GM21737 (cell line): ENCODE data around the gene POU2AF1.

ENCODE experiments used
- ATAC-seq: cut with Tn5 transposase; IDR thresholded peaks from one replicate; pipeline ENCODE4 v1.9.1; 2021; ENCODE audit warnings: mild to moderate bottlenecking, moderate library complexity; ENCODE audit not compliant: unreplicated experiment

Gene POU2AF1

DNA sequence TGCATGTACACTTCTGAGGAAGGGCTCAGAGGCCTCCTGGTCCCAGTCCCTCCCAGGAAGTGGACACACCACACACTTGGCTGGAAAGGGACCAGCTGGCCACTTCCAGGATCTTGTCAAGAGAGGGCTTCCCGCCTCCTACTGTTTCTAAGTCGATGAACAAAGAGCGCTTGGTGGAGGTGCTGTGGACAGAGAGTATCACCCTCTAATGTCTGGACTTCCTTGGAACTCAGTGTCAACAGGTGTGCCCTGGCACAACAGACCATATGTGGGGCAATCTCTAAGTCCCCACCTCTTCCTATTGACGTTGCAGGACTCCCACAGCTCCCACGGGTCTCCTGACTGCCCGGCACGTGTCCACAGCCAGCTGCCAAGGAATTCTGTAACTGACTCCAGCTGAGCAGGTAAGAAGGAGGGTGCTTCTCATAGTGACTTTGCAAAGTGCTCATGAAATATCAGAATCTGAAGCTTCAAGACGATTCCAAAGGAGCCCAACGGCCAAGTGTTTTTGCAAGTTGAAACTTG is 16.1 kb downstream of the POU2AF1 start:
- no peak for ATAC-seq

DNA sequence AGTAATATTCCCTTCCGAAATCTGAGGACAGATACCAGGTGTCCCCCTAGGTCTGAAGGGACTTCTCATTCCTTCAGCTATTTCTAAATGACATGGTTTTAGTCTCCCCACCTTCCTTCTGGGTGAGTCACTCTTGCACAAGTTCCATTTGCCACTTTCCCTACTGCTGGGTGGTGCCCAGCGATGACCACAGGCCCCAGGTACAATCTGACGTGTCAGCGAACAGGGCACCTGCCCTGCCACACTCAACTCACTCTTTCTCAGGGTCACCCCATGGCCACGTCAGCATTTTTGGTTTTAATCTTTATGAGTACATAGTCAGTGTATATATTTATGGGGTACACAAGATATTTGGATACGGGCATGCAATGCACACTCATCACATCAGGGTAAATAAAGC is 17.2 kb downstream of the POU2AF1 start:
- no peak for ATAC-seq

DNA sequence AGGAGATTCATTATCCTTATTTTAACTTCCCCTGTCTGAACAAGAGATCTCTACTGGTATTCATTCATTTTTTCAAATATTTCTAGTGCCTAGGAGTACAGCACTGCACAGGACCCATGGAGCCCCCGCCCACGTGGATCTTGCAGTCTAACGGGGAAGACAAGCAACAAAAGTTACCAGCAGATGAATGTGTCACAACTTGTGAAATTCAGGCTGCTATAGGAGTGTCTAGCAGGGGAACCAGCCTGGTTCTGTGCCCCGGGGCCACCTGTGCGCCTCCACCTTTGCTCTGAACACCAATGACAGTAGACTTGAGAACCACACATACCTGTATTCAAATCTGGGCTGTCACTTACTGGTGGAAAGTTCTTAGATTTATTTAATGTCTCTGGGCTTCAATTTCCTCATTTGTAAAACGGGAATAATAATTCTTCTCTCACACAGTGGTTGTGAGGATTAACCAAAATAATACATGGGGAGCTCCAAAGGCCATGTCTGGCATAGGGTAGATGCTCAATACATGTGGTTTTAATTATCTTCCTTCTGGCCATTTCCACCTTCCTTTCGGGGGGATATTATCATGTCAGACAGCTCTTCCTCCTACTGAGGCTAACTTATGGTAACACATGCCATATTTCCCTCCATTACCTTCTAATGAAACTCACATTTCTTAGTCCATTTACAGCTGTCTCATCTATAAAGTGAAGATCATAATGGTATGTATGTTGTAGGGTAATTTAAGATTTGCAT is 17.8 kb downstream of the POU2AF1 start:
- ATAC-seq: no peak

DNA sequence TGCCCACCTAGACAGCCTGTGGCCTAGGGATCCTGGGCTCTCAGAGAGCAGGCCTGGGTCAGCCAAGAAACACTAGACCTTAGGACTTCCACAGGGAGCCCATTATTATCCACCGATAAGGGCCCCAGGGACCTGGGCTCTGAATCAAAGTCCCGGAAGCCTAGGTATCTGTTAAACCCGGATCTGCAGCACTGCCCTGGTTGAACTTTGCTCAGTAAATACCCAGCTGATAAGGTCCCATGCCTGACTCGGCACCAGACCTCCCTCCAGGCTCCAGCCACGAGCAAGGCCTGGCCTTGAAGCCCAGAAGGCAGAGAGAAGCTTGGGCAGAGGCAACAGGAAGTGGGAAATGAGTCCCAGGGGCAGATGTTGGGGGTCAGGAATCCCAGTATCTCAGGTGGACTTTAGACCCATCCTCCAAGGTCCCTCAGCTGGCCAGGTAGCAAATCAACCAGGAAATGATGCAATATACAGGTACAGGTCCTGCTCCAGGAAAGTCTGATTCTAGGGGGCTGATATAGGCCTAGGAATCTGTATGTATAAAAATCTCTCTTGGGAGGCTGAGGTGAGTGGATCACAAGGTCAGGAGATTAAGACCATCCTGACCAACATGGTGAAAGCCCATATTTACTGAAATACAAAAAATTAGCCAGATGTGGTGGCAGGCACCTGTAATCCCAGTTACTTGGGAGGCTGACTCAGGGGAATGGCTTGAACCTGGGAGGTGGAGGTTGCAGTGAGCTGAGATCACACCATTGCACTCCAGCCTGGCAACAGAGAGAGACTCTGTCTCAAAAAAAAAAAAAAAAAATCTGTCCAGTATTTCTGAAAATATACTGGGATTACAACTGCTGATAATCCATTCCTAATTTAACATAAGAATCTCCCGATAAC is 18.7 kb downstream of the POU2AF1 start:
- no peak for ATAC-seq

DNA sequence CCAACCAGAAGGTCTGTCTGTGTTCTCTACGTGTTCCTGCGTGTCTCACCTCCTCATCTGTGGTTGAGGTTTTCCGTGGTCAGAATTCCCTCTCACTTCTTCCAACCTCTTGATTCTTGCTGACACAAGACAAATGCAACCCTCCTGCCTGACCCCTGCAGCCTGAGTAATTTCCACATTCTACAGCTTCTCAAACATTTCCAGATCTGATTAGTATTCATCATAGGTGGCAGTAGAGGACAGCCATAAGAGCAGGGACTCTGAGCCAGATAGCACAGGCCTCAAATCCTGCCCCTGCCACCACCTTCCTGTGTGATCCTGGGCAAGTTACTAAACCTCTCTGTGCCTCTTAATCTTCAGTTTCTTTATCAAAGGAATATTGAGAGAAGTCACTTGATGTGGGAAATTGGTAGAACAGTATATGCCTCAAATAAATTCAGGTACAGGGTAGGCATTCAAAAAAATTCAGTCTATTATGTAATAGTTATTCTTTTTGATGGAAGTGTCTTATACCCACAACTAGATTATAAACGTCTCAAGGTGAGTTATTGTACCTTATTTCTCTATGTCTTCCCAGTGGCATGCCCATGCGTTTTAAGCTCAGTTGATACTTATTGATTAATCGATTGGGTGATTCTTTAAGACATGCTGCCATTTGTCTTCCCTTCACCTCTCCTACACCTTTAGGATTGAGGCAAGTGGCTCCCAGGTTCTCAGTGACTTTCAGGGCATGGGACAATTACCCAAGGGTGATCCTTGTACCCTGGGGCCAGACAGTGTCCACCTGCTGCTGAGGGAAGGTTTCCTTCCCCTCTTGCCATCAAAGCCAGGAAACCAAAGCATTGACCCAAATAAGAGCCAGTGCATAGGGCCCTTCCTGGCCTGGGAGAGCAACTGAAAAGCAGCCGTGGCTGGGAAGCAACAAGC is 19.6 kb downstream of the POU2AF1 start:
- ATAC-seq: no peak

DNA sequence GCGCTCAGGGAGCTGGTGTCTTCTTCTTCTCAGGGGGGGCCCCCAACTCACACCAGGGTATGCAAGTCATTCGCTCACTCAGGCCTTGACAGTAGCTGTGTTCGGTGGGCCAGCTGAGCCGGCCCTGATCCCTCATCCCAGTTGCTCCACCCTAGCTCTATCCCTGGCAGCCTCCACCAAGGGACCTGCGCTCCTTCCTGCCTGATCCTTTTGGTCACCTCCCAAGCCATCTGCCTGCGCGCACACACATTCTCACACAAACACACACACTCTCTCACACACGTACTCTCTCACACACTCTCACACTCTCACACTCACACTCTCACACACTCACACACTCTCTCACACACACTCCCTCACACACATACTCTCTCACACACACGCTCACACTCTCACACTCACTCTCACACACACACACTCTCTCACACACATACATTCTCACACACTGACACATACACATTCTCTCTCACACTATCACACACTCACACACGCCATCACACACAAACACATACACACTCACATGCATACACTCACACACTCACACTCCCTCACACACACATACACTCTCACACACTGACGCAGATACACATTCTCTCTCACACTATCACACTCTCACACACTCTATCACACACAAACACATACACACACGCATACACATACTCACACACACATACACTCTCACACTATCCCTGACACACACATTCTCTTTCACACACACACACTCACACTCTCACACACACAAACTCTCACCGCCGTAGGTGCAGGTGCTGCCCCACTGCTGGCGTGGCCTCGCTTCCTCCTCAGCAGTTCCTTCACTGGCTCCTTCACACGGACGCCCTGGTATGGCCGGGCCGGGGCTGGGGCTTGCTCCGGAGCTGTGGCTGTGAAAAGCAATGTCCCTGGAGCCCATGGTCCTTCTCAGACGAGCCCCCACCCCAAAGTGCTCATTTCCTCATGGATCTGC is 20.8 kb downstream of the POU2AF1 start:
- ATAC-seq: no peak

DNA sequence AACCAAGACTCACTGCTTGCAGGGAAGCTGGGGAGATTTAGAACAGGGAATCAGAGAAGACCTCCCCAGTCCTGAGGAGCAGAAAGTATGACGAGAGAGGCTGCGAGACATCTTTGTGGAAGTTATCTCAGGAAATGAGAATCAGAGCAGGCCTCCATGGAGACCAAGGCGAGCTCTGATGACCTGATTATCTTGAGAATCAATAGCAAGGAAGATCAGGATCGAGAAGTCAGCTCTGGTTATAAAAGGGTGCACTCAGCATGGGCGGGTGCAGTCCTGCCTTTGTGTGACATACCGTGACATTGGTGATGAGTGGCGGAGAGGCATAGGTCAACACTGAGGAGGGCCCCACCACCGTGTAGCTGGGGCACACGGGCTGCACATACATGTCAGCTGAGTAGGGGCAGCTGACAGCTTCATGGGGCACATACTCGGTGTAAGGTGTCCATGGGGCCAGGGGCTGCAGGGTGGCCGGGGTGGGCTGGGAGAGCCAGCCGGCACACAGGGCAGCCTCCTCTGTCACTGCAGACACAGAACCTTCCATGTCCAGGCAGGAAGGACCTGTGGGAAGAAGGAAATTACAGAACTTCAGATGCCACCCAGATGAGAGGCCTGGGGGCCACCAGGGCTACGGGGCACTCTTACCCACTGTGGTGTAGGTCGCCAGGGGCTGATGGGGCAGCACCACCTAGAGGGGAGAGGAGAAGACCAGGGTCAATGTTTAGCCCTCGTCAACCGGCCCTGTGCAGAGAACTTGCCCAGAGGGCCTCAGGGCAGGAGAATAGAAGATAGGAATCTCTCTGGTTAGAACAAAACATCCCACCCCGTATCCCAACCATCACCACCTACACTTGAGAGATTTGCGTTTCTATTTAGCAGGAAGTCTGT is 21.7 kb downstream of the POU2AF1 start:
- ATAC-seq: no peak

DNA sequence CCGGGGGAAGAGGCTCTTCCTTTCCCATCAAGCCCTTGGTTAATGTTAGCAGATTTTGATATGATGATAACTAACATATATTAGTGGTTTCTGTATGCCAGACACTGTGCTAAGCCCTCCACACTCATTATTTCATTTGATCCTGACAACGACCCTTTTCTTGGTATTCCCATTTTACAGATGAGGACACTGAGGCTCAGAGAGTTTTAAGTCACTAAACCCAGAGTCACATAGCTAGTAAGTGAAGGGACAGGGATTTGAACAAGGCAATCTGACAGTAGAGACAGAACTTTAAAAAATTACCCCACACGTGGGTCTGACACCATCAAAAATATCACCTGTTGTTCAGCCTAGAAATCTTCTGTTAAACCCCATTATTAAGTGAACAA is 22.4 kb downstream of the POU2AF1 start:
- ATAC-seq: no peak

DNA sequence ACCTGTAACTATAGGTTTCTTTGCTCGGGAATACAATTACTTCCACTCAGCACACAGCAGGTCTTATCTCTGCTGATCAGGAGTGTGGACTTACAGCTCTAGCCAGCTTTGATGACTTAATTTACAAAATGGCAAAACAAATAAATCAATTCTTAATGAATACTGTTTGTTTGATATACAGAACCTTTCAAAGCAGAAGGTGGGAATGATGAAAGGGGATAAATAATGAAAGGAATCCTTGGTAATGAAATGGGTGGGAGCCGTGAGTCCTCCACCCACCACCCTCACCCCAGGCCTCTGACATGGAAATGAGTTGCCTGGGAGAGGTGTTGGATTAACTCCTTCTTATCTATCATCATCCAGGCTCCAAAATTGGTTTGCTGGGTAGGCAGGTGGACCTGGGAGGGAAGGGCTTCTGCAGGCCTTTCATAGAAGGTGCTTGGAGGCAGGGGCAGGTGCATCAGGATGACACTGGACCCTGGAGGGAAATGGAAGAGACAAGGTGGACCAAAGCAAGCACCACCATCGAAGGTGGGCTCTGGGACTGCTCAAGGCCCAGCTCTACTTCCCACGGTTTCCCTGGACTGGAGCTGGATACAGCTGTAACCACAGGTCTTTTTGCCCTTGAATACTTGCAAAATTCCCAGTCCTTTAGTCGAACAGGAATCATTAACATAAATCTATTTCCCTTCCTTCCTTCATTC is 23.0 kb downstream of the POU2AF1 start:
- no peak for ATAC-seq

DNA sequence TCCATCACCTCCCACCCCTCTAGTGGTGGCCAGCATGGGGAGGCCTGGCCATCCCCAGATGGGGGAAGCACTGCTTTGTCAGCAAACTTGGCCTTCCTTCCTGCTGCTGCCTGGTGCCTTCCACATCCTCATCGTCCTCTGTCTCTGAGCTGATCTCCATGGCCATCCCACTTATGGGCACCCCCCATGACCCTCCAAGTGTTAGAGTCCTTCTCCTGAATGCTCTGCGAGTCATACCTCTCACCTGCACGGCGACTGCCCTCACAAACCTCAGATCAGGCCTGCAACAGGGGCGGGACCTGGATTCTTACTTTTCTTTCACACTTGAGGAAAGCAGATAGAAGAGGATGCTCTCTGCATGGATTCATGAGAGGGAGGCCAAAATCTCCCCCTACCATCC is 24.0 kb downstream of the POU2AF1 start:
- no peak for ATAC-seq

DNA sequence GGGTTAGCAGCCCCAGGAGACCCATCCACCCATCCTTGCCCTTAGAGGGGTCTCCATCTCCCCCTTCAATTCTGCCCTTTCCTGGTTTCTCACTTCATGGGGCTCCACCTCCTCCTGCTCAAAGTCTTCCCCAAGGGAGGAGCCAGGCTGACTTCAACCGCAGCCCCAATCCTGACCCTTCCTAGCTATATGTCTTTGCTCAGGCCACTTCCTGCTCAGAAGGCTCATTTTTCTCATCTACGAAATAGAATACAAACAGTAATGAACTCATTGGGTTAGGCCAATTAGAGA is 24.5 kb downstream of the POU2AF1 start:
- ATAC-seq: no peak

DNA sequence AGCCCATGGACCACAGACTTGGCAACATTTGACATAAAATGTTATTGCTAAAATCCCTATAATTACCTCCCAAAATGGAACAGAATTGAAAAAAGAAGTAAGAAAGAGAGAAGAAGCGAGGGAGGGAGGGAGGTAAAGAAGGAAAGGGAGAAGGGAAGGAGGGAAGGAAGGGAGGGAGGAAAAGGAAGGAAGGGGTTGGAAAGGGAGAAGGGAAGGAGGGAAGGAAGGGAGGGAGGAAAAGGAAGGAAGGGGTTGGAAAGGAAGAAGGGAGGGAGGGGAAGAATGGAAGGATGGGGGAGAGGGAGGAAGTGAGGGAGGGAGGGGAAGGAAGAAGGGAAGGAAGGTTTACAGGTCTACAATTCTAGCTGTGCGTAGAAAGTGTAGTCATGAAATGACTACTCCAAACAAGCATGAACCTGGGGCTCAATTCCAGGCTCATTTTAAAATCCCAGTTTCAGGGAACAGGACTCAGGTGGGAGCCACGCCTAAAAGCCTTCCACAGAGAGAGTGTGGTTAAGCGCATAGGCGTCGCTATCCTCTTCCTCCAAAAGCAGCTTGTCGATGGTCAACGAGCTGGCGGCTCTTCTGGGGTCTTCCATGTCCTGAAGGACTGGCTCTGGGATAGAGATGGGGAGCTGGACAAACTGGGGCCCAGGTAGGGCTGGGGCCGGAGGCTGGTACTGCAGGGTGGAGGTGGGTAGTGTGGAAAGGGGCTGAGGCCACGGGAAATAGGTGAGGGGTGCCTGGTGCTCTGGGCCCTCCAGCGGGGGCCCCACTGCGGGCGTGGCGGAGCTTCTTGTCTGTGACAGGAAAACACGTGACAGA is 25.1 kb downstream of the POU2AF1 start:
- ATAC-seq: no peak

DNA sequence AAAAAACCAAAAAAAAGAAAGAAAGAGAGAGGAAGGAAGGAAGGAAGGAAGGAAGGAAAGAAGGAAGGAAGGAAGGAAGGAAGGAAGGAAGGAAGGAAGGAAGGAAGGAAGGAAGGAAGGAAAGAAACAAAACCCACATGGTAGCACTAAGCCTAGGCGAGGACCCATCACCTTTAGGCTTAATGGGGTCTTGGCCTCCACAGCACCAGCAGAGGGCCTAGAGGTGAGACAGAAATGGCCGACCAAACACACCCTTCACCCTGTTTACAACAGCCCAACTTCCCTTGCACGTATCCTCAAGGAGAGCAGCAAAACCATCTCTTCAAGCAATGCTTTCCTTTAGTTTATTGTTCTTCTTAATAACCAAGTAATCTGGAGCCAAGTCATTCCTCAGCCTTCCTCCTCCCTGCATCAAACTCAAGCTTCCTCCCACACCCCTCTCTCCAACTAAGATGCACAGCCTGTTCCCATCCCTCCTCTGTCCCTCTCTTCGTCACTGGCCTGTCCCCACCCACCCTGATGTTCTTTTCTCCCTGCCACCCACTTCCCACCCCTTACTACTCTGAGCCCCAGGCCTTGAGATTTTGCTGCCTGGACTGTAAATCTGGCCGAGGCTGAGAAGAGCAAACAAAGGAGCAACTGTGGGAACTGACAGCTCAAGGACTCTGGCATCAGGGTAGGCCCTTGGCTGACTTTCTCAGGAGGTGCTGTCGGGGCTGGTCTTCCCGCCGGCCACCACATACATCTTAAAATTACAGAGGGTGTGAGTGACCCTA is 26.0 kb downstream of the POU2AF1 start:
- no peak for ATAC-seq

DNA sequence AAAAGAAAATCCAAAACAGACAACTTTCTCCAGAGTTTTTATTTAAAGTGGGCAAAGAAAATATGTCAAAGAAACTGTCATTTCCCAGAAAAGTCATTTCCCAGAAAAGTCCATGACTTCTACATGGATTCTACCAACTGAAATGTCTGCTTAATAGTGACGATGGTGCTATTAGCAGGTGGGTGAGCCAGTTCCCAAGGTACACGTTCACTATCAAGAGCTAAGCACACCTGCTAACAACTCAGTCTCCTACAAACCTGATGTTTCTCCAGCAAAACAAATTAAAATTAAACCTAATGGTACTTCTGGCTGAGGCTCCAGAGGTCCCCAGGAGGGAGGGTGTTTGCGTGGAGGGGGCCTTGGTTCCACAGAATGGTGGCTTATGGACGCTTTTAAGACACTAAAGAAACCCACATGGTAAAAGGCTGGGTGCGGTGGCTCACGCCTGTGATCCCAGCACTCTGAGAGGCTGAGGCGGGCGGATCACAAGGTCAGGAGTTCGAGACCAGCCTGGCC is 26.8 kb downstream of the POU2AF1 start:
- ATAC-seq: no peak

DNA sequence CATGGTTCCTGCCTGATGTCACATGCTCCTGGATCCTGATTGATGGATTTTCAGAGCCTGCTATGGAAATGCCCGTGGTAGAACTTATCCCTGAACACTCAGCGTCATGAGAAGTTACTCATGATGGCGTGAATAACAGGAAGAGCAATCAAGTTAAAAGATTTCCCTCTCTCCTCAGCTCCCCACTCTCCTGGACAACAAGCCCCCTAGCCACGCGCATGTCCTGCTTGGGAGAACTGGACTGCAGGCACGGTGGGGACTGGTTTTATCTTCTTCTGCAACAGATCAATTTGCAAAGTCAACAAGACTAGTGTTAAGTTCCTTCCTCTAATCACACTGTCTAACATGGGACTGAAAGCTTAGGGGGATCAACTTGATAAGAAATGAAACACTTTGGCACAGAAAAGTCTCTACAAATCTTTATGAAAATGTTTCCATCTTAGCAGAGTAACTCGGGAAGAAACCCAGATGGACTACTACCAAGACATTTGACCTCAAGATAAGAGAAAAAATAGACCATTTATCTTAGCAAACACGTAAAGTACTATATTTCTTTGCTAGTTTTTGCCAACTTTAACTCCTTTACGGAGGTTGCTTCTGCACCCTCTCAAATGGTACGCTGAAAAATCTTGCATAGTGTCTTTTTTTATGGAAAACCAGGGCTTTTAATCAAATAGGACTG is 27.6 kb downstream of the POU2AF1 start:
- no peak for ATAC-seq

DNA sequence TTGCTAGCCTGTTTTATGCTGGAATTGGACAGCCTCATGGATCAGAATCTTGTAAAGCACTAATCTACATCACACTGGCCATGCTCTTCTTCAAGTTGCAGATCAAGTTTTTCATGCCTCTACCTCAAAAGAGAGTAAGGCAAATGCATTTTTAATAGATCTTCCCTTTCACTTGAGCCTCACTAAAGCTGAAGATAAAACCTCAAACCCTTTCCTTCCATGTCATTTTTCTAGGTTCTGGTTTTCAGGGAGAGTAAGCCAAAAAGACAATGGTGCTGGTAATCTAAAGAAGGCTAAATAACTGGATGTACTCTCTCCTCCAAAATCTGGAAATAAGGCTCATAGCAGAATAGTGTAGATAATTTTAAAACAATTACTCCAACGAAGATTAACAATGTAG is 28.3 kb downstream of the POU2AF1 start:
- no peak for ATAC-seq
